MCF 10A (cell line): ENCODE results near the gene CBLN3. TPM values are rescaled to one million over a fixed set of nuclear protein-coding genes. Genes with fewer than 3 reads are reported as not detected.

Source experiments
- BruUV-seq: library from RNA; stranded (reverse); fragments of 400-500 nt; replicated peaks from 2 replicates; lab custom pipeline; 2021; lab: Mats Ljungman, UMichigan
- CTCF ChIA-PET: fragments of 300-600 bp; sonication (Branson Sonifier 250); formaldehyde crosslinking; extraction: SDS; loops from one replicate; lab custom pipeline; 2021; ENCODE audit warnings: antibody characterized with exemption, inconsistent platforms; lab: Yijun Ruan, JAX
- POLR2A ChIA-PET: fragments of 300-600, 350-650 bp; sonication (Branson Sonifier 250); formaldehyde crosslinking; extraction: SDS; loops from one replicate; lab custom pipeline; 2020; ENCODE audit warnings: antibody characterized with exemption, inconsistent platforms; lab: Yijun Ruan, JAX
- DNase-seq: peaks from one replicate; pipeline ENCODE4 v3.0.0-alpha.2; 2018; ENCODE audit not compliant: unreplicated experiment
- H3K27ac Mint-ChIP-seq: one replicate; pipeline ENCODE4 v1.8.0; 2022; ENCODE audit warnings: mild to moderate bottlenecking, low read depth, mixed read lengths; ENCODE audit not compliant: unreplicated experiment
- H3K27me3 Mint-ChIP-seq: one replicate; pipeline ENCODE4 v1.8.0; 2022; ENCODE audit warnings: mixed read lengths; ENCODE audit not compliant: insufficient read depth, unreplicated experiment
- H3K36me3 Mint-ChIP-seq: one replicate; pipeline ENCODE4 v1.8.0; 2022; ENCODE audit warnings: mild to moderate bottlenecking, moderate library complexity, mixed read lengths; ENCODE audit not compliant: insufficient read depth, unreplicated experiment
- H3K4me1 Mint-ChIP-seq: one replicate; pipeline ENCODE4 v1.8.0; 2022; ENCODE audit warnings: mixed read lengths; ENCODE audit not compliant: insufficient read depth, unreplicated experiment
- H3K4me3 Mint-ChIP-seq: one replicate; pipeline ENCODE4 v1.8.0; 2022; ENCODE audit warnings: mild to moderate bottlenecking, moderate library complexity, mixed read lengths; ENCODE audit not compliant: unreplicated experiment
- H3K9me3 Mint-ChIP-seq: one replicate; pipeline ENCODE4 v1.8.0; 2022; ENCODE audit warnings: mixed read lengths; ENCODE audit not compliant: unreplicated experiment
- CTCF ChIP-seq: fragments of 200-600 bp; IDR thresholded peaks from one replicate; pipeline ENCODE4 v1.8.0; 2022; ENCODE audit warnings: antibody characterized with exemption, mild to moderate bottlenecking; ENCODE audit not compliant: unreplicated experiment
- intact Hi-C: fragments of 100-400 bp; cut with micrococcal nuclease; formaldehyde crosslinking; loops from 2 replicates; pipeline ENCODE4 v1.14.1; 2022
- total RNA-seq: library from RNA; stranded (reverse); gene quantifications from 2 replicates; pipeline ENCODE4 v1.2.3, GENCODE V29; 2022

Gene CBLN3
- total RNA-seq, 1 experiment from 2014 or later, result 2.4 TPM

GRCh38 chr14:24465805-24466204, 36.3 kb upstream of the CBLN3 start:
- TF ChIP-seq CTCF, result no peak
- POLR2A ChIA-PET, result no interaction called here
- intact Hi-C loops, result no loop called here

GRCh38 chr14:24465368-24465767, 35.9 kb upstream of the CBLN3 start:
- Mint-ChIP-seq H3K4me1 (no peaks in the 10 kb centered on the region), H3K9me3 (no peaks in the 10 kb centered on the region), H3K4me3 (no peak overlapping the region), H3K36me3 (no peaks in the 10 kb centered on the region), H3K27me3 (no peaks in the 10 kb centered on the region), H3K27ac (no peak overlapping the region)
- DNase-seq, result no peak
- ChIA-PET POLR2A (no interaction called here), CTCF (no interaction called here)
- BruUV-seq, result no TSS peak
- intact Hi-C loops, result no loop called here
- no peak for TF ChIP-seq CTCF

More at GRCh38 chr14:24465805-24466204, 36.3 kb upstream of the CBLN3 start:
- H3K27me3 Mint-ChIP-seq, result no peaks in the 10 kb centered on the region
- H3K9me3 Mint-ChIP-seq, result no peaks in the 10 kb centered on the region
- no peak overlapping the region for H3K27ac Mint-ChIP-seq
- no peak for DNase-seq
- CTCF ChIA-PET, result interaction anchor here (0.6 kb wide), 1 partner anchor 1437 kb away, joined by 6 read pairs; no protein-coding TSS in a partner anchor
- no peak overlapping the region for H3K4me3 Mint-ChIP-seq
- no peaks in the 10 kb centered on the region for H3K4me1 Mint-ChIP-seq
- no TSS peak for BruUV-seq
- H3K36me3 Mint-ChIP-seq, result no peaks in the 10 kb centered on the region

GRCh38 chr14:24463884-24464785, 34.7 kb upstream of the CBLN3 start:
- ChIA-PET CTCF (no interaction called here), POLR2A (no interaction called here)
- no peaks in the 10 kb centered on the region for H3K36me3 Mint-ChIP-seq
- no peaks in the 10 kb centered on the region for H3K27me3 Mint-ChIP-seq
- no peak for DNase-seq
- no peaks in the 10 kb centered on the region for H3K4me1 Mint-ChIP-seq
- no peaks in the 10 kb centered on the region for H3K9me3 Mint-ChIP-seq
- no peak overlapping the region for H3K4me3 Mint-ChIP-seq
- intact Hi-C loops, result no loop called here
- no peak for TF ChIP-seq CTCF
- BruUV-seq, result no TSS peak
- H3K27ac Mint-ChIP-seq, result no peak overlapping the region

- ChIA-PET POLR2A (no interaction called here), CTCF (interaction anchor here (0.5 to 0.8 kb wide), 2 partner anchors 134 to 247 kb away, joined by 3 read pairs; no protein-coding TSS in a partner anchor)
- H3K36me3 Mint-ChIP-seq, result no peaks in the 10 kb centered on the region
- no peaks in the 10 kb centered on the region for H3K9me3 Mint-ChIP-seq
- H3K27me3 Mint-ChIP-seq, result no peaks in the 10 kb centered on the region
- H3K4me1 Mint-ChIP-seq, result no peaks in the 10 kb centered on the region
- TF ChIP-seq CTCF, result no peak
- intact Hi-C loops, result no loop called here
- no peak overlapping the region for H3K27ac Mint-ChIP-seq
- no peak overlapping the region for H3K4me3 Mint-ChIP-seq
- DNase-seq, result no peak
- BruUV-seq, result no TSS peak
Observed at GRCh38 chr14:24463017-24463883, 33.8 kb upstream of the CBLN3 start.
